Activated T-helper 17 cell treated with anti-CD3 and anti-CD28 coated beads, Interleukin-2, amount 50 U/mL, for 72 hours (primary cell): Measurements from ENCODE around the gene TMEM119. TPM values are rescaled to one million over a fixed set of nuclear protein-coding genes. Genes with fewer than 3 reads are reported as not detected.
"Not testable (repeated sequence)": the region's sequence is repeated elsewhere in the genome, so short reads cannot be mapped to it uniquely, and the experiment has no call there.

Experiments
- ATAC-seq: fragments of 150-1000 bp; cut with Tn5 transposase; replicated peaks from 2 replicates; pipeline ENCODE4 v1.10.0; 2021; ENCODE audit warnings: mild to moderate bottlenecking, moderate library complexity
- H3K27ac Mint-ChIP-seq: one replicate; pipeline ENCODE4 v1.8.0; 2022; ENCODE audit warnings: mixed read lengths
- H3K27me3 Mint-ChIP-seq: one replicate; pipeline ENCODE4 v1.8.0; 2022; ENCODE audit warnings: mixed read lengths
- H3K36me3 Mint-ChIP-seq: one replicate; pipeline ENCODE4 v1.8.0; 2022; ENCODE audit warnings: low read depth, mild to moderate bottlenecking, mixed read lengths
- H3K4me1 Mint-ChIP-seq: one replicate; pipeline ENCODE4 v1.8.0; 2022; ENCODE audit warnings: mixed read lengths
- H3K4me3 Mint-ChIP-seq: one replicate; pipeline ENCODE4 v1.8.0; 2022; ENCODE audit warnings: mild to moderate bottlenecking, mixed read lengths
- H3K9me3 Mint-ChIP-seq: one replicate; pipeline ENCODE4 v1.8.0; 2022; ENCODE audit warnings: mixed read lengths
- total RNA-seq, 2 donors: library from RNA; stranded (reverse); gene quantifications; one replicate each; pipeline ENCODE4 v1.2.3, GENCODE V29; 2022

Gene TMEM119
- total RNA-seq, 2 donors from 2014 or later = 0.24 to 0.71 TPM

GRCh38 chr12:108638141-108638827, 40.4 kb upstream of the TMEM119 start:
- no peak overlapping the region for H3K27ac Mint-ChIP-seq
- no peaks in the 10 kb centered on the region for H3K9me3 Mint-ChIP-seq
- no peak overlapping the region for H3K4me3 Mint-ChIP-seq
- H3K4me1 Mint-ChIP-seq = peaks cover 33% of the 10 kb centered on the region
- H3K27me3 Mint-ChIP-seq = no peaks in the 10 kb centered on the region
- peaks cover 7% of the 10 kb centered on the region for H3K36me3 Mint-ChIP-seq
- ATAC-seq = no peak

- no peak for ATAC-seq
- Mint-ChIP-seq H3K27me3 (no peaks in the 10 kb centered on the region), H3K9me3 (no peaks in the 10 kb centered on the region), H3K4me3 (no peak overlapping the region), H3K36me3 (peaks cover 13% of the 10 kb centered on the region), H3K27ac (no peak overlapping the region), H3K4me1 (peaks cover 33% of the 10 kb centered on the region)
These were observed 39.5 kb upstream of the TMEM119 start for GRCh38 chr12:108637222-108637971.

- Mint-ChIP-seq H3K27ac (peak overlapping the region; percentile 92), H3K4me3 (peak overlapping the region; percentile 92), H3K27me3 (no peaks in the 10 kb centered on the region), H3K4me1 (peaks cover 32% of the 10 kb centered on the region), H3K36me3 (peaks cover 25% of the 10 kb centered on the region), H3K9me3 (no peaks in the 10 kb centered on the region)
- no peak for ATAC-seq
These were observed 38.3 kb upstream of the TMEM119 start for GRCh38 chr12:108635997-108636808.

- peaks cover 33% of the 10 kb centered on the region for H3K36me3 Mint-ChIP-seq
- H3K27ac Mint-ChIP-seq = peak overlapping the region; percentile 92
- H3K4me1 Mint-ChIP-seq = peaks cover 27% of the 10 kb centered on the region
- peak; percentile 28 for ATAC-seq
- peak overlapping the region; percentile 92 for H3K4me3 Mint-ChIP-seq
- H3K27me3 Mint-ChIP-seq = no peaks in the 10 kb centered on the region
- H3K9me3 Mint-ChIP-seq = no peaks in the 10 kb centered on the region
These were observed 37.5 kb upstream of the TMEM119 start for GRCh38 chr12:108635201-108635996.

- H3K27ac Mint-ChIP-seq = peak overlapping the region; percentile 92
- peaks cover 27% of the 10 kb centered on the region for H3K4me1 Mint-ChIP-seq
- H3K4me3 Mint-ChIP-seq = peak overlapping the region; percentile 92
- H3K27me3 Mint-ChIP-seq = no peaks in the 10 kb centered on the region
- H3K9me3 Mint-ChIP-seq = no peaks in the 10 kb centered on the region
- peaks cover 43% of the 10 kb centered on the region for H3K36me3 Mint-ChIP-seq
- ATAC-seq = peak; percentile 39
These were observed 36.5 kb upstream of the TMEM119 start for GRCh38 chr12:108634341-108634751.

GRCh38 chr12:108633534-108634248, 35.8 kb upstream of the TMEM119 start, which contains the start of gene SELPLG:
Gene SELPLG, minus strand, starts transcription at chr12:108633894. Its CDS starts 9,587 bp downstream, at chr12:108624307.
- Mint-ChIP-seq H3K27ac (peak within 1 kb of the TSS; percentile 92), H3K4me3 (peak within 1 kb of the TSS; percentile 92), H3K4me1 (peaks cover 23% of the 10 kb centered on the region), H3K27me3 (no peaks in the 10 kb centered on the region), H3K36me3 (peaks cover 50% of the 10 kb centered on the region), H3K9me3 (no peaks in the 10 kb centered on the region)
- peak; percentile 63 for ATAC-seq

- ATAC-seq = no peak
- peak overlapping the region; percentile 92 for H3K4me3 Mint-ChIP-seq
- H3K4me1 Mint-ChIP-seq = peaks cover 23% of the 10 kb centered on the region
- H3K27ac Mint-ChIP-seq = peak overlapping the region; percentile 92
- peaks cover 56% of the 10 kb centered on the region for H3K36me3 Mint-ChIP-seq
- no peaks in the 10 kb centered on the region for H3K9me3 Mint-ChIP-seq
- H3K27me3 Mint-ChIP-seq = no peaks in the 10 kb centered on the region
These were observed 35.2 kb upstream of the TMEM119 start for GRCh38 chr12:108633081-108633533.

GRCh38 chr12:108631261-108631660, 33.4 kb upstream of the TMEM119 start:
- peaks cover 27% of the 10 kb centered on the region for H3K4me1 Mint-ChIP-seq
- peaks cover 70% of the 10 kb centered on the region for H3K36me3 Mint-ChIP-seq
- peak overlapping the region; percentile 92 for H3K4me3 Mint-ChIP-seq
- not testable (repeated sequence) for H3K27me3 Mint-ChIP-seq, H3K9me3 Mint-ChIP-seq, ATAC-seq
- H3K27ac Mint-ChIP-seq = peak overlapping the region; percentile 92

GRCh38 chr12:108630481-108631207, 32.8 kb upstream of the TMEM119 start:
- peak overlapping the region; percentile 92 for H3K4me3 Mint-ChIP-seq
- H3K9me3 Mint-ChIP-seq = no peaks in the 10 kb centered on the region
- H3K4me1 Mint-ChIP-seq = peaks cover 23% of the 10 kb centered on the region
- H3K36me3 Mint-ChIP-seq = peaks cover 76% of the 10 kb centered on the region
- H3K27me3 Mint-ChIP-seq = no peaks in the 10 kb centered on the region
- peak; percentile 2 for ATAC-seq
- H3K27ac Mint-ChIP-seq = peak overlapping the region; percentile 92

- H3K27ac Mint-ChIP-seq = peak overlapping the region; percentile 92
- H3K4me3 Mint-ChIP-seq = peak overlapping the region; percentile 92
- peaks cover 83% of the 10 kb centered on the region for H3K36me3 Mint-ChIP-seq
These were observed 32.1 kb upstream of the TMEM119 start for GRCh38 chr12:108629824-108630476.

GRCh38 chr12:108629151-108629550, 31.3 kb upstream of the TMEM119 start:
- Mint-ChIP-seq H3K4me3 (peak overlapping the region; percentile 92), H3K27ac (peak overlapping the region; percentile 92), H3K4me1 (peaks cover 25% of the 10 kb centered on the region), H3K27me3 (no peaks in the 10 kb centered on the region), H3K36me3 (peaks cover 90% of the 10 kb centered on the region), H3K9me3 (no peaks in the 10 kb centered on the region)
- no peak for ATAC-seq

More at GRCh38 chr12:108629824-108630476, 32.1 kb upstream of the TMEM119 start:
- Mint-ChIP-seq H3K9me3 (no peaks in the 10 kb centered on the region), H3K27me3 (no peaks in the 10 kb centered on the region), H3K4me1 (peaks cover 29% of the 10 kb centered on the region)
- ATAC-seq = peak; percentile 62

- no peaks in the 10 kb centered on the region for H3K9me3 Mint-ChIP-seq
- H3K27ac Mint-ChIP-seq = peak overlapping the region; percentile 92
- peak overlapping the region; percentile 92 for H3K4me3 Mint-ChIP-seq
- no peak for ATAC-seq
- peaks cover 95% of the 10 kb centered on the region for H3K36me3 Mint-ChIP-seq
- H3K4me1 Mint-ChIP-seq = peaks cover 23% of the 10 kb centered on the region
- no peaks in the 10 kb centered on the region for H3K27me3 Mint-ChIP-seq
These were observed 29.4 kb upstream of the TMEM119 start for GRCh38 chr12:108627134-108627920.
